GM12801 (cell line): ENCODE measurements around the gene KL.

Experiments used
- CTCF ChIP-seq: IDR thresholded peaks from one replicate; pipeline ENCODE4 v1.5.1; 2011; ENCODE audit warnings: control low read depth; ENCODE audit not compliant: insufficient read length; ENCODE audit errors: extremely low read depth

KL gene

GRCh38 chr13:33016414-33017322, at the start of gene KL:
KL (plus strand) TSS chr13:33016423; CDS start chr13:33016441, 18 bp downstream.
- TF ChIP-seq CTCF = no peak

- no peak for TF ChIP-seq CTCF
These were observed 48.5 kb upstream of the KL start for GRCh38 chr13:32967584-32968182.

- no peak for TF ChIP-seq CTCF
These were observed 47.9 kb upstream of the KL start for GRCh38 chr13:32968316-32968715.

GRCh38 chr13:32968793-32969192, 47.4 kb upstream of the KL start:
- TF ChIP-seq CTCF = no peak

- TF ChIP-seq CTCF = no peak
These were observed 46.7 kb upstream of the KL start for GRCh38 chr13:32969516-32969941.

- no peak for TF ChIP-seq CTCF
These were observed 40.0 kb upstream of the KL start for GRCh38 chr13:32976056-32976805.

- TF ChIP-seq CTCF = no peak
These were observed 39.3 kb upstream of the KL start for GRCh38 chr13:32976912-32977311.
